Measurements from ENCODE around the gene SYNE1. TPM values are rescaled to one million over a fixed set of nuclear protein-coding genes. Genes with fewer than 3 reads are reported as not detected.

SYNE1 gene
- total and polyA plus RNA-seq, 2 of the 8 experiments (the other 6 are each of a cell fraction or from before 2014, with no cell fraction given), result 2.8 to 5.5 TPM

DNA sequence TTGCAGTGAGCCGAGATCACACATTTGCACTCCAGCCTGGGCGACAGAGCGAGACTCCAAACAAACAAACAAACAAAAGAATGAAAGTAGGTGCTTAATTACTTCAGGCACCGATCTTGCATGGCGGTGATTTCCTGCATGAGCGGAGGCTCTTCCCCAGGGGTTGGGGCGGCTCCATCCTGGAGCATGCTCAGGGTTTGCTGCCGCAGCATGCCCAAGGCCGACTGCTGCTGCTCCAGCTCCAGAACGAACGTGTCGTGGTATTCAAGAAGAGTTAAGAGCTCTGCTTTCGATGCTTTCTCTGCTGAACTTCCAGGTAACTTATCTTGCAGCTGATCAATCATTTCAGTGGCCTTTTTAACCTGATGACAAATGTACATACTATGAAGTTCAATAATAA is 313.8 kb downstream of the SYNE1 start:
- POLR2A ChIA-PET (ENCODE audit: partially characterized antibody), result no interaction called here
- no peaks in the 10 kb centered on the region for H3K36me3 ChIP-seq (ENCODE audit: control insufficient read depth in 2 of 4, insufficient read depth in 4 of 4, low read length in 3 of 4)
- TF ChIP-seq SP2 (IDR thresholded peaks at IDR 0.05; ENCODE audit: low read length) (no peak), FOSL1 (IDR thresholded peaks at IDR 0.05; ENCODE audit: insufficient read depth, low read depth, low read length) (no peak), KDM5A (IDR thresholded peaks at IDR 0.05; ENCODE audit: low read length) (no peak), JUN (IDR thresholded peaks at IDR 0.05; ENCODE audit: low read depth, low read length) (no peak), RNF2 (IDR thresholded peaks at IDR 0.05; ENCODE audit: borderline replicate concordance, low read depth, low read length, missing control alignments, poor library complexity, severe bottlenecking) (no peak), CTBP2 (IDR thresholded peaks at IDR 0.05; ENCODE audit: borderline replicate concordance, insufficient read depth, insufficient read length, low read length) (no peak), MAFK (IDR thresholded peaks at IDR 0.05; ENCODE audit: low read depth, low read length) (no peak), SP1 (IDR thresholded peaks at IDR 0.05; ENCODE audit: low read depth, low read length) (no peak)

More for the DNA sequence above, 313.8 kb downstream of the SYNE1 start:
- no peak overlapping the region for H4K8ac ChIP-seq (ENCODE audit: extremely low read depth, insufficient read depth, low read length)
- H3K23ac ChIP-seq (ENCODE audit: insufficient read length), result no peak overlapping the region
- H3K18ac ChIP-seq (ENCODE audit: extremely low read depth, low read length), result no peak overlapping the region
- no peak for DNase-seq (ENCODE audit: low read depth in 1 of 2, low spot score in 2 of 2)
- no peak overlapping the region for H3K4me3 ChIP-seq (ENCODE audit: extremely low read depth in 1 of 4, insufficient read depth in 2 of 4, low read depth in 3 of 4, low read length in 4 of 4)
- no peak overlapping the region for H2BK120ac ChIP-seq (replicated peaks; ENCODE audit: low read depth, low read length)
- H2BK12ac ChIP-seq (ENCODE audit: low read depth, low read length), result no peak overlapping the region
- no peak overlapping the region for H4K5ac ChIP-seq (ENCODE audit: insufficient read length, low read depth, low read length)
- H3K4me1 ChIP-seq (replicated peaks in 1 of 4; ENCODE audit: control insufficient read depth in 3 of 4, insufficient read depth in 4 of 4, low read length in 3 of 4), result no peaks in the 10 kb centered on the region
- H3K56ac ChIP-seq (replicated peaks; ENCODE audit: insufficient read length, low read depth, low read length), result no peak overlapping the region
- H3K27ac ChIP-seq (ENCODE audit: low read depth, low read length), result no peak overlapping the region
- H3K23me2 ChIP-seq (ENCODE audit: low read depth, low read length), result no peaks in the 10 kb centered on the region
- CTCF ChIA-PET (ENCODE audit: partially characterized antibody), result interaction anchor here (0.9 to 4.0 kb wide), 4 partner anchors 14 to 676 kb away, joined by 3 to 20 read pairs (median 3); no protein-coding TSS in a partner anchor
- H4K91ac ChIP-seq (replicated peaks; ENCODE audit: insufficient read length, low read length), result no peak overlapping the region
- H3K9ac ChIP-seq (replicated peaks in 1 of 4; ENCODE audit: extremely low read depth in 1 of 4, low read depth in 3 of 4, low read length in 3 of 4), result no peak overlapping the region
- H3K79me2 ChIP-seq (ENCODE audit: control insufficient read depth in 1 of 2, insufficient read depth in 2 of 2, low read length in 2 of 2), result no peaks in the 10 kb centered on the region
- H2BK5ac ChIP-seq (ENCODE audit: low read depth, low read length), result no peak overlapping the region
- no peaks in the 10 kb centered on the region for H3K79me1 ChIP-seq (ENCODE audit: low read depth, low read length)
- FAIRE-seq, result no peak
- no peak overlapping the region for H3K4ac ChIP-seq (replicated peaks; ENCODE audit: insufficient read length, low read depth, low read length)
- no peaks in the 10 kb centered on the region for H3K9me3 ChIP-seq (ENCODE audit: insufficient read depth in 2 of 2, low read depth in 1 of 2, low read length in 1 of 2)
- H3K4me2 ChIP-seq (ENCODE audit: insufficient read depth in 1 of 2, low read depth in 2 of 2, low read length in 2 of 2), result no peak overlapping the region
- no peak overlapping the region for H3K14ac ChIP-seq (ENCODE audit: insufficient read length)
- no peak overlapping the region for H2AK5ac ChIP-seq (ENCODE audit: low read depth, low read length)
- H2BK15ac ChIP-seq (ENCODE audit: low read length), result no peak overlapping the region
- no peaks in the 10 kb centered on the region for H3K27me3 ChIP-seq (replicated peaks in 1 of 4; ENCODE audit: control insufficient read depth in 3 of 4, extremely low read depth in 1 of 4, insufficient read depth in 3 of 4, low read length in 3 of 4)
- no peak overlapping the region for H2BK20ac ChIP-seq (ENCODE audit: low read length)
- no peak overlapping the region for H2AFZ ChIP-seq (ENCODE audit: low read length)
- no peaks in the 10 kb centered on the region for H4K20me1 ChIP-seq (replicated peaks in 1 of 2; ENCODE audit: control insufficient read depth in 1 of 2, insufficient read depth in 2 of 2, low read length in 2 of 2)
- WGBS, 2 experiments (ENCODE audit: extremely low coverage in 1 of 2, insufficient coverage in 1 of 2, insufficient read length in 1 of 2, insufficient replicate concordance in 2 of 2, low coverage in 1 of 2, low lambda C conversion rate in 2 of 2, missing lambda C conversion rate in 1 of 2), result 94% methylated on average over 13 of the region's 13 CpGs; no CpG with 5 or more reads in 1 of the 2 experiments

All from H1 (cell line).